Type B pancreatic cell (in vitro differentiated cells): ENCODE results near the gene TGOLN2. TPM values are rescaled to one million over a fixed set of nuclear protein-coding genes. Genes with fewer than 3 reads are reported as not detected.
"Not testable (repeated sequence)": the region's sequence is repeated elsewhere in the genome, so short reads cannot be mapped to it uniquely, and the experiment has no call there.

Experiments
- DNase-seq: peaks from one replicate; pipeline ENCODE4 v3.0.0; 2021; ENCODE audit warnings: mixed read lengths; ENCODE audit not compliant: unreplicated experiment; ENCODE audit errors: extremely low spot score
- H3K27ac Mint-ChIP-seq: 2 replicates; pipeline ENCODE4 v1.8.0; 2021; ENCODE audit warnings: mild to moderate bottlenecking, mixed read lengths
- H3K27me3 Mint-ChIP-seq: 2 replicates; pipeline ENCODE4 v1.8.0; 2021; ENCODE audit warnings: mixed read lengths
- H3K36me3 Mint-ChIP-seq: 2 replicates; pipeline ENCODE4 v1.8.0; 2021; ENCODE audit warnings: mixed read lengths
- H3K4me1 Mint-ChIP-seq: one replicate; pipeline ENCODE4 v1.8.0; 2021; ENCODE audit warnings: mixed read lengths; ENCODE audit not compliant: unreplicated experiment
- H3K4me3 Mint-ChIP-seq: 2 replicates; pipeline ENCODE4 v1.8.0; 2021; ENCODE audit warnings: mild to moderate bottlenecking, mixed read lengths
- H3K9me3 Mint-ChIP-seq: 2 replicates; pipeline ENCODE4 v1.8.0; 2021; ENCODE audit warnings: mixed read lengths
- CTCF ChIP-seq: fragments of 200-600 bp; sonication (generic); conservative IDR thresholded peaks from 2 replicates; pipeline ENCODE4 v1.5.0; 2021; ENCODE audit warnings: antibody characterized with exemption, mild to moderate bottlenecking
- total RNA-seq: library from RNA; stranded (reverse); gene quantifications from 2 replicates; pipeline ENCODE4 v1.2.1, GENCODE V29; 2021; ENCODE audit warnings: low replicate concordance

The TGOLN2 gene
- total RNA-seq, 1 donor from 2014 or later = 54.0 TPM

GRCh38 chr2:85355073-85355410 is 27.3 kb upstream of the TGOLN2 start:
- H3K27me3 Mint-ChIP-seq = no peaks in the 10 kb centered on the region
- TF ChIP-seq CTCF = no peak
- H3K4me3 Mint-ChIP-seq = peak overlapping the region; percentile 100
- H3K27ac Mint-ChIP-seq = peak overlapping the region; percentile 94
- DNase-seq = no peak
- peaks cover 29% of the 10 kb centered on the region for H3K4me1 Mint-ChIP-seq
- peaks cover 5% of the 10 kb centered on the region for H3K36me3 Mint-ChIP-seq
- H3K9me3 Mint-ChIP-seq = no peaks in the 10 kb centered on the region

- Mint-ChIP-seq H3K4me1 (peaks cover 29% of the 10 kb centered on the region), H3K27me3 (no peaks in the 10 kb centered on the region), H3K9me3 (no peaks in the 10 kb centered on the region), H3K36me3 (peaks cover 8% of the 10 kb centered on the region), H3K27ac (peak within 1 kb of the TSS; percentile 94), H3K4me3 (peak within 1 kb of the TSS; percentile 100)
- peak; percentile 96 for DNase-seq
- TF ChIP-seq CTCF = no peak
Measured at GRCh38 chr2:85354286-85355072, 26.7 kb upstream of the TGOLN2 start, which contains the start of the genes ELMOD3 and RETSAT. Gene ELMOD3, plus strand, starts transcription at chr2:85354769. Its CDS starts 2,430 bp downstream, at chr2:85357199. Gene RETSAT, minus strand, starts transcription at chr2:85354528. Its CDS starts 21 bp downstream, at chr2:85354507.

DNA sequence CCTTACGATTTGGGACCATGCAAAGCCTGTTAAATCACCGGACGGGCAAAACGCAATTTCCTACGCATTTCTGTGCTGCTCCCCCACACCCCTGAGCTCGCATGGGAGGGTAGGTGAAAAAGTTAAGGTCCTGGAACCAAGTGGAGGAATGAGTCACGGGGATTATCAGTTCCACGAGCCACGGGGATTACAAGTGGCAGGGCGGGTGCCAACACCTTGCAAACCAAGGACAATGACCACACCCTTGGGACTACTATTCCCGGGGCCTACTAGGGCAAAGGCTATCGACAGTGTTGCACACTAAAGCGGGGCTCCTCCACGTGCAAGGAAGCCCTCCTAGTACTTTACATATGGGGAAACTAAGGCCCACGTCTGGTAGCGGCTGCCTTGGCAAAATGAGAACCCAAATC is 26.1 kb upstream of the TGOLN2 start:
- Mint-ChIP-seq H3K36me3 (peaks cover 8% of the 10 kb centered on the region), H3K4me1 (peaks cover 29% of the 10 kb centered on the region), H3K4me3 (peak overlapping the region; percentile 100), H3K27ac (peak overlapping the region; percentile 94), H3K9me3 (no peaks in the 10 kb centered on the region), H3K27me3 (no peaks in the 10 kb centered on the region)
- DNase-seq = no peak
- TF ChIP-seq CTCF = no peak

- Mint-ChIP-seq H3K27me3 (no peaks in the 10 kb centered on the region), H3K4me3 (no peak overlapping the region), H3K27ac (no peak overlapping the region), H3K36me3 (peaks cover 19% of the 10 kb centered on the region), H3K4me1 (no peaks in the 10 kb centered on the region), H3K9me3 (no peaks in the 10 kb centered on the region)
- no peak for DNase-seq
- no peak for TF ChIP-seq CTCF
Measured at GRCh38 chr2:85347599-85347998, 19.8 kb upstream of the TGOLN2 start.

DNA sequence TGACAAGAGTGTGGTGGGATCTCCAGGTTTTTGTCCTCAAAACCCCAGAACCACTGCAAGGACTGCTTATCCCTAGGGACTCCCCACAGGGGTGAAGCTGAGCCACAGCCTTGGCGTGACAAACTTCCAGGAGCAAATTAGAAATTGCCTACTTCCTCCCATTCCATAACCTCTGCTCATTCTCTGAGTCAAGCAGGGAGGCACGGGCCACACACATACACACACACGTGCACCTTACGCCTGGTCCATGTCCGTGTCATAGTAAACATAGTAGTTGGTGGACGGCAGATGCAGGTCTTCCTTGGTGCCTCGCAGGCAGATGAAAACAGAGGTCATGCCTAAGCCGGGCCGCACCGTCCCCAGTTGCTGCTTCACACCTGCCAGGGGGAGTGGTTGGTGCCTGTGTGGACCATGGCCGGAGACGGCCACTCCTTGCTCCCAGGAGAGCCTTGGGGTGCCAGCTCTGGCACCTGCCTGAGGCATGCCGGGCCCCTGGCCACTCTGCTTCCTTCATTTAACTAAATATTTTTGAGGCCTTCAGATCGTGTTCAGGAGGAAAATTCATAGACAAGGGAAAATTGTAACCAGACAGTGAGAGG is 16.7 kb upstream of the TGOLN2 start:
- no peak overlapping the region for H3K27ac Mint-ChIP-seq
- peaks cover 8% of the 10 kb centered on the region for H3K4me1 Mint-ChIP-seq
- no peaks in the 10 kb centered on the region for H3K27me3 Mint-ChIP-seq
- H3K36me3 Mint-ChIP-seq = peaks cover 11% of the 10 kb centered on the region
- no peaks in the 10 kb centered on the region for H3K9me3 Mint-ChIP-seq
- no peak overlapping the region for H3K4me3 Mint-ChIP-seq
- no peak for TF ChIP-seq CTCF
- no peak for DNase-seq

DNA sequence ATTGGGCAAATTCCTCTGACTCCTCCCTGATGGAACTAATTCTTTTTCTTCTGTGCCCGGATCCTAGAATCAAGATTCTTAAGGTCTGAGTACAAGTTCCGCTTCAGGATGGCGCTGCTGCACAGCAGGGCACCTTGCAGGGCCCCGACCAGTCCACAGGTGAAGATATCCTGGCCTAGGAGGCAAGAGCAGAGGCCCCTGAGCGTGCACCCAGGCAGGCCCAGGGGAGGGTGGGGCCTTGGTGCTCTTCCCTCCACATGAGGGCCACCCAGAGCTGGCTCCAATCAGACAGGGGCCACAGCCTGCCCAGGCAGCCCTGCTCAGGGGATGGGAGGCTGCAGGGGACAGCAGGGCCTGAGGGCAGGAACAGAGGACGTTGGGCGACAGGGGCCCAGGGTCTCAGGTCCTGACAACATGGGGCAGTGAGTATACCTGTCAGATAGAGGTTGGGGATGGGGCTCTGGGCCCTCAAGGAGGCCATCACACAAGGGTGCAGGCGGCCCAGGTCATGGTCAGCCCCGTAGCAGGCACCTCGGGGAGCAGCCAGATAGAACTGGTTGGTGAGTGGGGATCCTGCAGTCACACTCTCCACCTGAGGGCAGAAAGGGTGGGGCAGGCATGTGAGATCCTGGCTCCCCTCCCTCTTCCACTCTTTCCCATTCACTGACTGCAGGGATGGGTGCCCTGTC is 15.6 kb upstream of the TGOLN2 start:
- not testable (repeated sequence) for H3K4me3 Mint-ChIP-seq, H3K4me1 Mint-ChIP-seq, DNase-seq, H3K27me3 Mint-ChIP-seq, H3K9me3 Mint-ChIP-seq, H3K27ac Mint-ChIP-seq
- peaks cover 11% of the 10 kb centered on the region for H3K36me3 Mint-ChIP-seq
